HepG2 (cell line): Measurements from ENCODE around the gene SRBD1. TPM values are rescaled to one million over a fixed set of nuclear protein-coding genes. Genes with fewer than 3 reads are reported as not detected.

Source experiments
- ASH2L ChIP-seq: fragments of 300-600, 200-600 bp; sonication (generic); IDR thresholded peaks from 2 replicates; pipeline ENCODE4 v1.7.0; 2017; ENCODE audit warnings: low read depth, mild to moderate bottlenecking, moderate library complexity, mixed read lengths, low read length; ENCODE audit not compliant: insufficient read length
- HBP1 ChIP-seq: IDR thresholded peaks from 2 replicates; pipeline ENCODE4 v1.6.1; 2016; ENCODE audit warnings: low read depth, control low read depth
- PTBP1 ChIP-seq: fragments of 200-400 bp; formaldehyde crosslinking; IDR thresholded peaks from 2 replicates; pipeline ENCODE4 v1.6.1; 2018; ENCODE audit warnings: low read length, low read depth; ENCODE audit not compliant: poor library complexity, severe bottlenecking
- SNAPC2 ChIP-seq: sonication (generic); formaldehyde crosslinking; IDR thresholded peaks from 2 replicates; pipeline ENCODE4 v1.8.1; 2022; ENCODE audit warnings: mild to moderate bottlenecking, missing genetic modification reagents
- TCF12 ChIP-seq, 2 experiments: fragments of 450-650 bp in 1 of 2; sonication (generic) in 1 of 2; formaldehyde crosslinking in 1 of 2; IDR thresholded peaks; 2 replicates each; pipeline versions ENCODE4 v1.6.1 to v1.8.0; 2017 to 2022; ENCODE audit warnings: antibody characterized with exemption in 1 of 2, mild to moderate bottlenecking in 1 of 2, missing genetic modification reagents in 1 of 2, moderate library complexity in 1 of 2
- ZFP1 ChIP-seq: IDR thresholded peaks from 2 replicates; pipeline ENCODE4 v1.6.1; 2016
- ZNF280D ChIP-seq: sonication (generic); formaldehyde crosslinking; IDR thresholded peaks from 2 replicates; pipeline ENCODE4 v1.5.1; 2020; ENCODE audit warnings: mild to moderate bottlenecking, missing genetic modification reagents
- ZSCAN25 ChIP-seq: sonication (generic); formaldehyde crosslinking; IDR thresholded peaks from 2 replicates; pipeline ENCODE4 v1.8.0; 2022; ENCODE audit warnings: mild to moderate bottlenecking, missing genetic modification reagents
- ZSCAN29 ChIP-seq: sonication (generic); formaldehyde crosslinking; conservative IDR thresholded peaks from 2 replicates; pipeline ENCODE4 v1.4.0; 2020; ENCODE audit warnings: mild to moderate bottlenecking, missing genetic modification reagents
- polyA plus RNA-seq, 8 experiments: library from polyadenylated mRNA; depleted of rRNA in 3 of 8; stranded (reverse) in 7 of 8; unstranded in 1 of 8; fragments of >200 nt; fragmentation: Illumina TruSeq in 4 of 8; extraction: Trizol in 4 of 8; gene quantifications; 2 replicates each; pipeline versions ENCODE4 v1.2.1 to v1.2.3, GENCODE V29; 2011 to 2016; ENCODE audit warnings: low read depth in 4 of 8, missing spikeins in 1 of 8, mixed read lengths in 1 of 8; ENCODE audit not compliant: insufficient read depth in 1 of 8
- total RNA-seq, 5 experiments: library from RNA; depleted of rRNA; stranded (reverse); fragments of >200 nt; fragmentation: Illumina TruSeq; extraction: Trizol; gene quantifications; 2 replicates each; pipeline ENCODE4 v1.2.3, GENCODE V29; 2016; ENCODE audit warnings: low read depth in 1 of 5
- TF ChIP-seq, protein P1 (sequence below): IDR thresholded peaks from 2 replicates; pipeline ENCODE4 v1.6.1; 2012; ENCODE audit warnings: inconsistent platforms
- TF ChIP-seq, protein P2 (sequence below): sonication (generic); formaldehyde crosslinking; IDR thresholded peaks from 2 replicates; pipeline ENCODE4 v1.4.0; 2020; ENCODE audit warnings: missing genetic modification reagents; ENCODE audit errors: not compliant biosample characterization
- TF ChIP-seq, protein P3 (sequence below): IDR thresholded peaks from 2 replicates; pipeline ENCODE4 v1.6.1; 2016; ENCODE audit warnings: low read depth
- TF ChIP-seq, protein P4 (sequence below): sonication (generic); formaldehyde crosslinking; IDR thresholded peaks from 2 replicates; pipeline ENCODE4 v1.8.0; 2022; ENCODE audit warnings: missing genetic modification reagents, mild to moderate bottlenecking, moderate library complexity, borderline replicate concordance
- TF ChIP-seq, protein P5 (sequence below), 2 experiments: sonication (generic) in 1 of 2; formaldehyde crosslinking in 1 of 2; IDR thresholded peaks; 2 replicates each; pipeline versions ENCODE4 v1.5.1 to v1.6.1; 2011 to 2020; ENCODE audit warnings: borderline replicate concordance in 1 of 2, low read depth in 1 of 2, low read length in 1 of 2, mild to moderate bottlenecking in 1 of 2, missing genetic modification reagents in 1 of 2, moderate library complexity in 1 of 2

The SRBD1 gene
- total and polyA plus RNA-seq, 2 of the 13 experiments (the other 11 are each of a cell fraction or from before 2014, with no cell fraction given), result 3.2 to 23.9 TPM

- TF ChIP-seq ASH2L (peak; percentile 80), PTBP1 (no peak), ZSCAN29 (CRISPR knock-in tag) (0 out of 2 replicates have a peak, but pooled peaks have one; percentile 16), HBP1 (0 out of 2 replicates have a peak, but pooled peaks have one; percentile 34), TCF12 (IDR thresholded peaks at IDR 0.05) (no peak), TCF12 (CRISPR knock-in tag; IDR thresholded peaks at IDR 0.05) (no peak), ZFP1 (CRISPR knock-in tag) (0 out of 2 replicates have a peak, but pooled peaks have one; percentile 18), ZNF280D (CRISPR knock-in tag) (peak; percentile 70), SNAPC2 (CRISPR knock-in tag) (peak; percentile 69; the same call in 1 of the 2 replicates), ZSCAN25 (0 out of 2 replicates have a peak, but pooled peaks have one; percentile 2)
- TF ChIP-seq, protein P1, sequence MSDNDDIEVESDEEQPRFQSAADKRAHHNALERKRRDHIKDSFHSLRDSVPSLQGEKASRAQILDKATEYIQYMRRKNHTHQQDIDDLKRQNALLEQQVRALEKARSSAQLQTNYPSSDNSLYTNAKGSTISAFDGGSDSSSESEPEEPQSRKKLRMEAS, result 0 out of 2 replicates have a peak, but pooled peaks have one; percentile 45
- TF ChIP-seq, protein P2, sequence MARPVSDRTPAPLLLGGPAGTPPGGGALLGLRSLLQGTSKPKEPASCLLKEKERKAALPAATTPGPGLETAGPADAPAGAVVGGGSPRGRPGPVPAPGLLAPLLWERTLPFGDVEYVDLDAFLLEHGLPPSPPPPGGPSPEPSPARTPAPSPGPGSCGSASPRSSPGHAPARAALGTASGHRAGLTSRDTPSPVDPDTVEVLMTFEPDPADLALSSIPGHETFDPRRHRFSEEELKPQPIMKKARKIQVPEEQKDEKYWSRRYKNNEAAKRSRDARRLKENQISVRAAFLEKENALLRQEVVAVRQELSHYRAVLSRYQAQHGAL (CRISPR knock-in tag), result peak; percentile 33
- TF ChIP-seq, protein P3, sequence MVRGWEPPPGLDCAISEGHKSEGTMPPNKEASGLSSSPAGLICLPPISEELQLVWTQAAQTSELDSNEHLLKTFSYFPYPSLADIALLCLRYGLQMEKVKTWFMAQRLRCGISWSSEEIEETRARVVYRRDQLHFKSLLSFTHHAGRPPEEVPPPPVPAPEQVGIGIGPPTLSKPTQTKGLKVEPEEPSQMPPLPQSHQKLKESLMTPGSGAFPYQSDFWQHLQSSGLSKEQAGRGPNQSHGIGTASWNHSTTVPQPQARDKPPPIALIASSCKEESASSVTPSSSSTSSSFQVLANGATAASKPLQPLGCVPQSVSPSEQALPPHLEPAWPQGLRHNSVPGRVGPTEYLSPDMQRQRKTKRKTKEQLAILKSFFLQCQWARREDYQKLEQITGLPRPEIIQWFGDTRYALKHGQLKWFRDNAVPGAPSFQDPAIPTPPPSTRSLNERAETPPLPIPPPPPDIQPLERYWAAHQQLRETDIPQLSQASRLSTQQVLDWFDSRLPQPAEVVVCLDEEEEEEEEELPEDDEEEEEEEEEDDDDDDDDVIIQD (CRISPR knock-in tag), result peak; percentile 82; the same call in 1 of the 2 replicates
- TF ChIP-seq, protein P4, sequence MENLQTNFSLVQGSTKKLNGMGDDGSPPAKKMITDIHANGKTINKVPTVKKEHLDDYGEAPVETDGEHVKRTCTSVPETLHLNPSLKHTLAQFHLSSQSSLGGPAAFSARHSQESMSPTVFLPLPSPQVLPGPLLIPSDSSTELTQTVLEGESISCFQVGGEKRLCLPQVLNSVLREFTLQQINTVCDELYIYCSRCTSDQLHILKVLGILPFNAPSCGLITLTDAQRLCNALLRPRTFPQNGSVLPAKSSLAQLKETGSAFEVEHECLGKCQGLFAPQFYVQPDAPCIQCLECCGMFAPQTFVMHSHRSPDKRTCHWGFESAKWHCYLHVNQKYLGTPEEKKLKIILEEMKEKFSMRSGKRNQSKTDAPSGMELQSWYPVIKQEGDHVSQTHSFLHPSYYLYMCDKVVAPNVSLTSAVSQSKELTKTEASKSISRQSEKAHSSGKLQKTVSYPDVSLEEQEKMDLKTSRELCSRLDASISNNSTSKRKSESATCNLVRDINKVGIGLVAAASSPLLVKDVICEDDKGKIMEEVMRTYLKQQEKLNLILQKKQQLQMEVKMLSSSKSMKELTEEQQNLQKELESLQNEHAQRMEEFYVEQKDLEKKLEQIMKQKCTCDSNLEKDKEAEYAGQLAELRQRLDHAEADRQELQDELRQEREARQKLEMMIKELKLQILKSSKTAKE, result no peak
- TF ChIP-seq, protein P5, sequence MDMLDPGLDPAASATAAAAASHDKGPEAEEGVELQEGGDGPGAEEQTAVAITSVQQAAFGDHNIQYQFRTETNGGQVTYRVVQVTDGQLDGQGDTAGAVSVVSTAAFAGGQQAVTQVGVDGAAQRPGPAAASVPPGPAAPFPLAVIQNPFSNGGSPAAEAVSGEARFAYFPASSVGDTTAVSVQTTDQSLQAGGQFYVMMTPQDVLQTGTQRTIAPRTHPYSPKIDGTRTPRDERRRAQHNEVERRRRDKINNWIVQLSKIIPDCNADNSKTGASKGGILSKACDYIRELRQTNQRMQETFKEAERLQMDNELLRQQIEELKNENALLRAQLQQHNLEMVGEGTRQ (IDR thresholded peaks at IDR 0.05; ENCODE audit: low read depth, low read length), result peak; percentile 95
- TF ChIP-seq, protein P5 (CRISPR knock-in tag; IDR thresholded peaks at IDR 0.05; ENCODE audit: borderline replicate concordance), result peak; percentile 98; the same call in 1 of the 2 replicates
Measured at GRCh38 chr2:45610281-45611019, 617 bp downstream of the SRBD1 start (continued).
